Measurements from ENCODE around the gene CCSER1. TPM values are rescaled to one million over a fixed set of nuclear protein-coding genes. Genes with fewer than 3 reads are reported as not detected.

The CCSER1 gene
- polyA plus RNA-seq, 3 donors = 0.09 to 0.75 (median 0.13) TPM

- Histone ChIP-seq H3K9me3 (replicated peaks in 1 of 2; ENCODE audit: control insufficient read depth in 1 of 2, insufficient read depth in 1 of 2, low read length in 2 of 2) (no peaks in the 10 kb centered on the region), H3K4me2 (replicated peaks; ENCODE audit: extremely low read depth, low read length, poor library complexity, severe bottlenecking) (no peak overlapping the region), H3K4me3 (replicated peaks in 1 of 3; ENCODE audit: low read depth in 2 of 3, low read length in 3 of 3) (no peak overlapping the region), H3K79me2 (ENCODE audit: insufficient read depth, low read length) (no peaks in the 10 kb centered on the region), H3K4me1 (ENCODE audit: control insufficient read depth in 1 of 2, insufficient read depth in 2 of 2, low read length in 2 of 2) (no peaks in the 10 kb centered on the region), H3K27ac (ENCODE audit: low read depth in 1 of 2, low read length in 2 of 2) (no peak overlapping the region), H4K20me1 (ENCODE audit: insufficient read depth, low read length) (no peaks in the 10 kb centered on the region), H2AFZ (ENCODE audit: insufficient read depth, low read depth, low read length, poor library complexity, severe bottlenecking) (no peak overlapping the region), H3K36me3 (replicated peaks in 1 of 2; ENCODE audit: control insufficient read depth in 1 of 2, insufficient read depth in 2 of 2, low read length in 2 of 2) (no peaks in the 10 kb centered on the region), H3K9ac (ENCODE audit: insufficient read depth, low read length, poor library complexity, severe bottlenecking) (no peak overlapping the region), H3K27me3 (ENCODE audit: control insufficient read depth in 2 of 2, insufficient read depth in 2 of 2, low read length in 2 of 2) (no peaks in the 10 kb centered on the region)
- H3K4me1 Mint-ChIP-seq = no peaks in the 10 kb centered on the region
- H3K36me3 Mint-ChIP-seq = no peaks in the 10 kb centered on the region
- TF ChIP-seq CTCF (IDR thresholded peaks at IDR 0.05) = no peak
- no peaks in the 10 kb centered on the region for H3K9me3 Mint-ChIP-seq
- intact Hi-C loops (cut with micrococcal nuclease) = no loop called here
- H3K27ac Mint-ChIP-seq = no peak overlapping the region
- DNase-seq = no peak
- no peaks in the 10 kb centered on the region for H3K27me3 Mint-ChIP-seq (ENCODE audit: low read depth in 3 of 3)
- no peak overlapping the region for H3K4me3 Mint-ChIP-seq
- WGBS (ENCODE audit: insufficient coverage) = no CpG with 5 or more reads among the region's 2 CpGs
Observed at GRCh38 chr4:90112715-90113114, 14.5 kb upstream of the CCSER1 start.

- DNase-seq = no peak
- no peak overlapping the region for H3K27ac ChIP-seq (ENCODE audit: low read depth in 1 of 2, low read length in 2 of 2)
- H3K4me2 ChIP-seq (replicated peaks; ENCODE audit: extremely low read depth, low read length, poor library complexity, severe bottlenecking) = no peak overlapping the region
- H3K27ac Mint-ChIP-seq = no peak overlapping the region
- no CpG with 5 or more reads among the region's 2 CpGs for WGBS (ENCODE audit: insufficient coverage)
- no peak overlapping the region for H2AFZ ChIP-seq (ENCODE audit: insufficient read depth, low read depth, low read length, poor library complexity, severe bottlenecking)
- no peaks in the 10 kb centered on the region for H3K27me3 ChIP-seq (ENCODE audit: control insufficient read depth in 2 of 2, insufficient read depth in 2 of 2, low read length in 2 of 2)
- no peaks in the 10 kb centered on the region for H4K20me1 ChIP-seq (ENCODE audit: insufficient read depth, low read length)
- H3K9ac ChIP-seq (ENCODE audit: insufficient read depth, low read length, poor library complexity, severe bottlenecking) = no peak overlapping the region
- TF ChIP-seq CTCF (IDR thresholded peaks at IDR 0.05) = no peak
- intact Hi-C loops (cut with micrococcal nuclease) = no loop called here
- no peaks in the 10 kb centered on the region for H3K27me3 Mint-ChIP-seq (ENCODE audit: low read depth in 3 of 3)
- no peak overlapping the region for H3K4me3 ChIP-seq (replicated peaks in 1 of 3; ENCODE audit: low read depth in 2 of 3, low read length in 3 of 3)
- no peaks in the 10 kb centered on the region for H3K36me3 Mint-ChIP-seq
- no peaks in the 10 kb centered on the region for H3K36me3 ChIP-seq (replicated peaks in 1 of 2; ENCODE audit: control insufficient read depth in 1 of 2, insufficient read depth in 2 of 2, low read length in 2 of 2)
- peaks cover 6% of the 10 kb centered on the region in 2 donors for H3K4me1 ChIP-seq (ENCODE audit: control insufficient read depth in 1 of 2, insufficient read depth in 2 of 2, low read length in 2 of 2)
- H3K9me3 Mint-ChIP-seq = no peaks in the 10 kb centered on the region
- H3K9me3 ChIP-seq (replicated peaks in 1 of 2; ENCODE audit: control insufficient read depth in 1 of 2, insufficient read depth in 1 of 2, low read length in 2 of 2) = no peaks in the 10 kb centered on the region
- no peaks in the 10 kb centered on the region for H3K79me2 ChIP-seq (ENCODE audit: insufficient read depth, low read length)
- H3K4me3 Mint-ChIP-seq = no peak overlapping the region
- H3K4me1 Mint-ChIP-seq = peaks cover 7% of the 10 kb centered on the region
Observed at GRCh38 chr4:90113881-90114457, 13.2 kb upstream of the CCSER1 start.

Data from CD14-positive monocyte (primary cell).